Measurements from ENCODE around the gene MIER2.

The MIER2 gene

GRCh38 chr19:317710-318508, 26.7 kb downstream of the MIER2 start:
- Histone ChIP-seq H2BK120ac (ENCODE audit: low read depth, low read length) (no peak overlapping the region), H3K27ac (ENCODE audit: low read depth, low read length) (no peak overlapping the region), H3K36me3 (ENCODE audit: control insufficient read depth, insufficient read depth, low read length) (peaks cover 8% of the 10 kb centered on the region), H3K4me3 (ENCODE audit: low read length) (no peak overlapping the region), H2BK5ac (ENCODE audit: low read length) (no peak overlapping the region), H3K27me3 (ENCODE audit: insufficient read depth, low read length, poor library complexity) (no peaks in the 10 kb centered on the region), H3K9ac (ENCODE audit: low read length) (no peak overlapping the region), H4K5ac (ENCODE audit: low read length) (no peak overlapping the region), H2BK15ac (replicated peaks; ENCODE audit: low read depth) (no peak overlapping the region), H3K56ac (ENCODE audit: low read length) (no peak overlapping the region), H3K79me1 (ENCODE audit: low read length) (peaks cover 24% of the 10 kb centered on the region), H3K4me2 (ENCODE audit: low read length) (no peak overlapping the region), H3K18ac (ENCODE audit: low read length) (no peak overlapping the region), H3K4ac (ENCODE audit: low read depth, low read length) (no peak overlapping the region), H3K79me2 (ENCODE audit: control insufficient read depth, insufficient read depth, low read length) (peaks cover 7% of the 10 kb centered on the region), H4K8ac (ENCODE audit: low read depth, low read length) (no peak overlapping the region), H3K23ac (ENCODE audit: low read length) (no peak overlapping the region), H2AK5ac (ENCODE audit: low read length) (no peak overlapping the region), H3K4me1 (ENCODE audit: control insufficient read depth, low read depth, low read length) (no peaks in the 10 kb centered on the region)
- DNase-seq: no peak
- WGBS (ENCODE audit: extremely low coverage, insufficient coverage, low lambda C conversion rate): no CpG with 5 or more reads among the region's 10 CpGs

- Histone ChIP-seq H3K18ac (ENCODE audit: low read length) (no peak overlapping the region), H3K27me3 (ENCODE audit: insufficient read depth, low read length, poor library complexity) (no peaks in the 10 kb centered on the region), H3K4me2 (ENCODE audit: low read length) (no peak overlapping the region), H3K23ac (ENCODE audit: low read length) (no peak overlapping the region), H3K4me3 (ENCODE audit: low read length) (no peak overlapping the region), H3K36me3 (ENCODE audit: control insufficient read depth, insufficient read depth, low read length) (peaks cover 14% of the 10 kb centered on the region), H2AK5ac (ENCODE audit: low read length) (no peak overlapping the region), H3K56ac (ENCODE audit: low read length) (no peak overlapping the region), H4K5ac (ENCODE audit: low read length) (no peak overlapping the region), H4K8ac (ENCODE audit: low read depth, low read length) (no peak overlapping the region), H3K4ac (ENCODE audit: low read depth, low read length) (no peak overlapping the region), H3K79me1 (ENCODE audit: low read length) (peaks cover 19% of the 10 kb centered on the region), H3K4me1 (ENCODE audit: control insufficient read depth, low read depth, low read length) (no peaks in the 10 kb centered on the region), H2BK15ac (replicated peaks; ENCODE audit: low read depth) (no peak overlapping the region), H2BK5ac (ENCODE audit: low read length) (no peak overlapping the region), H3K27ac (ENCODE audit: low read depth, low read length) (no peak overlapping the region), H3K79me2 (ENCODE audit: control insufficient read depth, insufficient read depth, low read length) (peaks cover 7% of the 10 kb centered on the region), H3K9ac (ENCODE audit: low read length) (no peak overlapping the region), H2BK120ac (ENCODE audit: low read depth, low read length) (no peak overlapping the region)
- no peak for DNase-seq
- WGBS (ENCODE audit: extremely low coverage, insufficient coverage, low lambda C conversion rate): no CpG with 5 or more reads among the region's 8 CpGs
These were observed 28.8 kb downstream of the MIER2 start for GRCh38 chr19:315811-316210.

GRCh38 chr19:313988-314815, 30.4 kb downstream of the MIER2 start:
- Histone ChIP-seq H4K5ac (ENCODE audit: low read length) (no peak overlapping the region), H3K36me3 (ENCODE audit: control insufficient read depth, insufficient read depth, low read length) (peaks cover 14% of the 10 kb centered on the region), H2BK15ac (replicated peaks; ENCODE audit: low read depth) (no peak overlapping the region), H3K27me3 (ENCODE audit: insufficient read depth, low read length, poor library complexity) (no peaks in the 10 kb centered on the region), H3K4me3 (ENCODE audit: low read length) (no peak overlapping the region), H3K18ac (ENCODE audit: low read length) (no peak overlapping the region), H3K27ac (ENCODE audit: low read depth, low read length) (no peak overlapping the region), H4K8ac (ENCODE audit: low read depth, low read length) (no peak overlapping the region), H2AK5ac (ENCODE audit: low read length) (no peak overlapping the region), H3K79me1 (ENCODE audit: low read length) (peaks cover 13% of the 10 kb centered on the region), H3K4ac (ENCODE audit: low read depth, low read length) (no peak overlapping the region), H2BK5ac (ENCODE audit: low read length) (no peak overlapping the region), H3K79me2 (ENCODE audit: control insufficient read depth, insufficient read depth, low read length) (peaks cover 5% of the 10 kb centered on the region), H3K9ac (ENCODE audit: low read length) (no peak overlapping the region), H3K23ac (ENCODE audit: low read length) (no peak overlapping the region), H3K4me2 (ENCODE audit: low read length) (no peak overlapping the region), H3K56ac (ENCODE audit: low read length) (no peak overlapping the region), H2BK120ac (ENCODE audit: low read depth, low read length) (no peak overlapping the region), H3K4me1 (ENCODE audit: control insufficient read depth, low read depth, low read length) (no peaks in the 10 kb centered on the region)
- no peak for DNase-seq
- WGBS (ENCODE audit: extremely low coverage, insufficient coverage, low lambda C conversion rate): no CpG with 5 or more reads among the region's 22 CpGs

GRCh38 chr19:313169-313987, 31.2 kb downstream of the MIER2 start:
- Histone ChIP-seq H2BK120ac (ENCODE audit: low read depth, low read length) (no peak overlapping the region), H2BK5ac (ENCODE audit: low read length) (no peak overlapping the region), H3K4me3 (ENCODE audit: low read length) (no peak overlapping the region), H3K56ac (ENCODE audit: low read length) (no peak overlapping the region), H3K4me1 (ENCODE audit: control insufficient read depth, low read depth, low read length) (no peaks in the 10 kb centered on the region), H4K8ac (ENCODE audit: low read depth, low read length) (no peak overlapping the region), H3K27me3 (ENCODE audit: insufficient read depth, low read length, poor library complexity) (no peaks in the 10 kb centered on the region), H3K4me2 (ENCODE audit: low read length) (no peak overlapping the region), H3K9ac (ENCODE audit: low read length) (no peak overlapping the region), H3K4ac (ENCODE audit: low read depth, low read length) (no peak overlapping the region), H3K36me3 (ENCODE audit: control insufficient read depth, insufficient read depth, low read length) (peaks cover 14% of the 10 kb centered on the region), H3K23ac (ENCODE audit: low read length) (no peak overlapping the region), H2AK5ac (ENCODE audit: low read length) (no peak overlapping the region), H2BK15ac (replicated peaks; ENCODE audit: low read depth) (no peak overlapping the region), H3K18ac (ENCODE audit: low read length) (no peak overlapping the region), H3K27ac (ENCODE audit: low read depth, low read length) (no peak overlapping the region), H3K79me2 (ENCODE audit: control insufficient read depth, insufficient read depth, low read length) (peaks cover 5% of the 10 kb centered on the region), H4K5ac (ENCODE audit: low read length) (no peak overlapping the region), H3K79me1 (ENCODE audit: low read length) (peaks cover 13% of the 10 kb centered on the region)
- no CpG with 5 or more reads among the region's 23 CpGs for WGBS (ENCODE audit: extremely low coverage, insufficient coverage, low lambda C conversion rate)
- DNase-seq: no peak

- Histone ChIP-seq H3K56ac (ENCODE audit: low read length) (no peak overlapping the region), H4K8ac (ENCODE audit: low read depth, low read length) (no peak overlapping the region), H3K23ac (ENCODE audit: low read length) (no peak overlapping the region), H3K4me2 (ENCODE audit: low read length) (no peak overlapping the region), H3K79me2 (ENCODE audit: control insufficient read depth, insufficient read depth, low read length) (peaks cover 5% of the 10 kb centered on the region), H3K27ac (ENCODE audit: low read depth, low read length) (no peak overlapping the region), H2BK120ac (ENCODE audit: low read depth, low read length) (no peak overlapping the region), H3K36me3 (ENCODE audit: control insufficient read depth, insufficient read depth, low read length) (peaks cover 16% of the 10 kb centered on the region), H3K4me1 (ENCODE audit: control insufficient read depth, low read depth, low read length) (no peaks in the 10 kb centered on the region), H3K79me1 (ENCODE audit: low read length) (peaks cover 13% of the 10 kb centered on the region), H4K5ac (ENCODE audit: low read length) (no peak overlapping the region), H3K18ac (ENCODE audit: low read length) (no peak overlapping the region), H2AK5ac (ENCODE audit: low read length) (no peak overlapping the region), H3K27me3 (ENCODE audit: insufficient read depth, low read length, poor library complexity) (no peaks in the 10 kb centered on the region), H2BK15ac (replicated peaks; ENCODE audit: low read depth) (no peak overlapping the region), H3K4me3 (ENCODE audit: low read length) (no peak overlapping the region), H3K4ac (ENCODE audit: low read depth, low read length) (no peak overlapping the region), H3K9ac (ENCODE audit: low read length) (no peak overlapping the region), H2BK5ac (ENCODE audit: low read length) (no peak overlapping the region)
- WGBS (ENCODE audit: extremely low coverage, insufficient coverage, low lambda C conversion rate): no CpG with 5 or more reads among the region's 33 CpGs
- no peak for DNase-seq
These were observed 32.8 kb downstream of the MIER2 start for GRCh38 chr19:311813-312261.

Data from mesendoderm (in vitro differentiated cells).